ENCODE data around the gene DVL1.

DVL1 gene

DNA sequence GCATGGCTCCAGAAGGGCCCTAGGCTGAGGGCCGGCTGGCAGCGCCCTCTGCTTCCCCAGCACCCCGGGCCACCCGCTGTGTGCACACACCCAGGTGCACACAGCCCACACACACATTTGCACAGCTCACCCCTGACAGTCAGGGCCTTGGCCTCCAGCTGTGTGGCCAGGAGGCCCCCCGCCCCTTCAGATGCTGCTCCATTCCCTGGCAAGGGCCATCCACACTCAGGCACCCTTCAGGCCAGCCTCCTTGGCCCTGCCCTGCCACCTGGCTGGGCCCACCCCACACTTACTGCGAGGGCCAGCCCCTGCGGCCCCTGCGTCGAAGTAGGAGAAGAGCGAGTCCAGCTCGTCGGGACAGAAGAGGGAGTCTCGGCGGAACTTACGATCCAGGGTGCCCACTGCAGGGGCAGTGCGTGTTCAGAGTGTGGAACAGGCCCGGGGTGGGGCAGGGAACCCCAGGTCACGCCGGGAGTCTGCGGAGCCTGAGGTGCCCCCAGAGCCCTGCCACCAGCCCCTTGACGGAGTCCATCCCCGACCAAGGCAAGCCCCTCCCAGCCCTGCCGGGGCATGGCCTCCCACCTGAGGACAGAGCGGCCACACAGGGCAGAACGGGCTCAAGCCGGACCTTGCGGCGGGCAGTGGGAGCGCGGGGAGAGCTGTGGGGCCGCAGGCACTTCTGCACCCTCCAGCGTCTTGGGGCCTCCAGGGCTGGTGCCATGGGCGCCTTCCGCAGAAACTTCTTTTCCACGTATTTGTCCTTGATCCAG, 53.9 kb downstream of the DVL1 start:
- H3K4me3 ChIP-seq (ENCODE audit: low read depth, low read length), result no peak overlapping the region
- no peaks in the 10 kb centered on the region for H3K9me3 ChIP-seq (ENCODE audit: severe bottlenecking)
- no peak overlapping the region for H3K27ac ChIP-seq
- no peak for DNase-seq
- peaks cover 60% of the 10 kb centered on the region for H3K36me3 ChIP-seq
- TF ChIP-seq, protein P1, sequence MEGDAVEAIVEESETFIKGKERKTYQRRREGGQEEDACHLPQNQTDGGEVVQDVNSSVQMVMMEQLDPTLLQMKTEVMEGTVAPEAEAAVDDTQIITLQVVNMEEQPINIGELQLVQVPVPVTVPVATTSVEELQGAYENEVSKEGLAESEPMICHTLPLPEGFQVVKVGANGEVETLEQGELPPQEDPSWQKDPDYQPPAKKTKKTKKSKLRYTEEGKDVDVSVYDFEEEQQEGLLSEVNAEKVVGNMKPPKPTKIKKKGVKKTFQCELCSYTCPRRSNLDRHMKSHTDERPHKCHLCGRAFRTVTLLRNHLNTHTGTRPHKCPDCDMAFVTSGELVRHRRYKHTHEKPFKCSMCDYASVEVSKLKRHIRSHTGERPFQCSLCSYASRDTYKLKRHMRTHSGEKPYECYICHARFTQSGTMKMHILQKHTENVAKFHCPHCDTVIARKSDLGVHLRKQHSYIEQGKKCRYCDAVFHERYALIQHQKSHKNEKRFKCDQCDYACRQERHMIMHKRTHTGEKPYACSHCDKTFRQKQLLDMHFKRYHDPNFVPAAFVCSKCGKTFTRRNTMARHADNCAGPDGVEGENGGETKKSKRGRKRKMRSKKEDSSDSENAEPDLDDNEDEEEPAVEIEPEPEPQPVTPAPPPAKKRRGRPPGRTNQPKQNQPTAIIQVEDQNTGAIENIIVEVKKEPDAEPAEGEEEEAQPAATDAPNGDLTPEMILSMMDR (IDR thresholded peaks at IDR 0.05; ENCODE audit: low read depth, low read length), result no peak
- no peaks in the 10 kb centered on the region for H3K27me3 ChIP-seq (ENCODE audit: insufficient read depth, low read depth, severe bottlenecking)

DNA sequence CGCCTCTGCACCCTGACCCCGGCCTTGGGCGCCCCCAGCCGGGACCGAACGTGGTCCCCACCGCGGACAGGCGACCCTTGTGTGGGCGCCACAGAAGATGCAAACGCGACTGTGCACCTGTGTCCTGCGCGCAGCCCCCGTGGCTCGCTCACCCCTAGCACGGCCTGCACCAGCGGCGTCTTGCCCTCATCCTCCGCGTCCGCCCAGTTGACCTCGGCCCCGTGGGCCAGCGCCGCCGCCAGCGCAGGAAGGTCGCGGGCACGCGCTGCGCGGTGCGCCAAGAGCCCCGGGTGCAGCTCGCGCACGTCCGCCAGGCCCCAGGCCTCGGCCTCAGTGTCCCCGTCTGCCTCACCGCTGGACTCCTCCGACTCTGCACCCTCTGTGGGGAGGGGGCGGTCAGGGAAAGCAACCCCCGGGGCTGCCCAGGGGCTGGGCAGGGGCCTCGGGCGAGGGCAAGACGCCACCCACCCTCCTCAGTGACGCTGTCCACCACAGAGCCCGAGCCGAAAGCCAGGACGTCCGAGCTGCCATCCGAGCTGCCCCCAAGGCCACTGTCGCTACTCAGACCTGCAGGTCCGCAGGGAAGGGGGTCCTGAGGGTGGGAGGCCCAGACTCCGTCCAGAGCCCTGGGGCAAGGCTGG, 54.8 kb downstream of the DVL1 start:
- peaks cover 50% of the 10 kb centered on the region for H3K36me3 ChIP-seq
- no peak for DNase-seq
- no peak overlapping the region for H3K4me3 ChIP-seq (ENCODE audit: low read depth, low read length)
- H3K27me3 ChIP-seq (ENCODE audit: insufficient read depth, low read depth, severe bottlenecking), result no peaks in the 10 kb centered on the region
- no peaks in the 10 kb centered on the region for H3K9me3 ChIP-seq (ENCODE audit: severe bottlenecking)
- H3K27ac ChIP-seq, result no peak overlapping the region
- TF ChIP-seq, protein P1 (IDR thresholded peaks at IDR 0.05; ENCODE audit: low read depth, low read length), result no peak

DNA sequence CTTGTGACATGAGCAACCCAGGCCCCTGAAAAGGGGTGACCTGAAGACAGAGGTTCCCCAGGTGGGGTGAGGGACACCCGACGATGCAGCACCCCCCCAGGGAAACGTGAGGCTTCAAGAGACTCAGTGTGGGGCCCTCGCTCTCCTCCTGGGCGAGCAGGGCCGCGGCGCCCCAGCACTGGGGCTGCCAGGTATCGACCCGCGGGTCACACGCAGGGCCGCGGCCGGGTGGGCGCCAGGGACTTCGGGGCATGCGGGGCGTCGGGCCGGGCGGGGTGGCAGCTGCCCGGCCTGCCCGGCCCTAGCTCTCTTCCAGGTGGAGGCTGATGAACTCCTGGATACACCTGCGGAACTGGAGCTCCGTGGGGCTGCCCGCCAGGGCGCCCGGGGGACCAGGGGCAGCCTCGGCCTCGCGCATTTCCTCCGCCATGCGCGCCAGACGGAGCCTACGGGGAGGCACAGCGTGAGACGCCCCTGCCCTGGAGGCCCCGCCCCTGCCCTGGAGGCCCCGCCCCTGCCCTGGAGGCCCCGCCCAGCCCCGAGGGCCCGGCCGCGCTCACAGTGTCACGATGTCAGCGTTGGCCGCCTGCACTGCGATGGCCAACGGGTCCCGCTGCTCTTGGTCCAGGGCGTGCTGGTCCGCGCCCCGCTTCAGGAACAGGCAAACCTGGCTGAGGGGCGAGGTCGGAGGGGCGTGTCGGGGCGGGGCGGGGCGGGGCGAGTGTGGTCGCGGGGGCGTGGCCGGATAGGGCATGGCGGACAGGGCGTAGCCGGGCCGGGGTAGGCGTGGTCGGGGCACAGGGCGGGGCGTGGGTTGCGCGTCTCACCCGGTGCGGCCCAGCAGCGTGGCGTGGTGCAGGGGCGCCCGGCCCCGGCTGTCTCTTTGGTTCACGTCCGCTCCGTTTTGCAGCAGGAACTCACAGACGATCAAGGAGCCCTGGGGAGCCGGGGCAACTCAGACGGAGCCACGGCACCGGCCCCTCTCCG, 55.7 kb downstream of the DVL1 start:
- Histone ChIP-seq H3K27ac (no peak overlapping the region), H3K4me3 (ENCODE audit: low read depth, low read length) (no peak overlapping the region), H3K9me3 (ENCODE audit: severe bottlenecking) (no peaks in the 10 kb centered on the region), H3K36me3 (peaks cover 48% of the 10 kb centered on the region), H3K27me3 (ENCODE audit: insufficient read depth, low read depth, severe bottlenecking) (no peaks in the 10 kb centered on the region)
- TF ChIP-seq, protein P1 (IDR thresholded peaks at IDR 0.05; ENCODE audit: low read depth, low read length), result no peak
- DNase-seq, result no peak

DNA sequence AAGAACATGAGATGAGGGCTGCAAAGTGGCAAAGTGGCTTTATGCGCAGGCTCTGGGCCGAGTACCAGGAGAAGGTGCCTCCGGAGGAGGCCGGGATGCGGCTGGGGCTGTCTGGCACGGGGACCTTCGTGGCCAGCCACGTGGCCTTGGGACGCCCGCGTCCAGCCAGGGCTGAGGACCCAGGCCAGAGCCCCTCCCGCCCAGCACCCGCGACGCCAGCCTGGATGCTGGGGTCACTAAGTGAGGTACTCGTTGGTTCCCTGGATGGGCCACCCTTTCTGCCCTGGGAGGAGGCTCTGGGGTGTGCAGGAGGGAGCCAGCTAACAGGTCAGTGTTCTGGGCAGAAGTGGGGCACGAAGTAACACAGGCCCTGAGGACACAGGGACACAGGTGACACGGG, 56.4 kb downstream of the DVL1 start:
- no peak overlapping the region for H3K27ac ChIP-seq
- TF ChIP-seq, protein P1 (IDR thresholded peaks at IDR 0.05; ENCODE audit: low read depth, low read length), result no peak
- H3K27me3 ChIP-seq (ENCODE audit: insufficient read depth, low read depth, severe bottlenecking), result no peaks in the 10 kb centered on the region
- no peak for DNase-seq
- no peak overlapping the region for H3K4me3 ChIP-seq (ENCODE audit: low read depth, low read length)
- no peaks in the 10 kb centered on the region for H3K9me3 ChIP-seq (ENCODE audit: severe bottlenecking)
- H3K36me3 ChIP-seq, result peaks cover 44% of the 10 kb centered on the region

DNA sequence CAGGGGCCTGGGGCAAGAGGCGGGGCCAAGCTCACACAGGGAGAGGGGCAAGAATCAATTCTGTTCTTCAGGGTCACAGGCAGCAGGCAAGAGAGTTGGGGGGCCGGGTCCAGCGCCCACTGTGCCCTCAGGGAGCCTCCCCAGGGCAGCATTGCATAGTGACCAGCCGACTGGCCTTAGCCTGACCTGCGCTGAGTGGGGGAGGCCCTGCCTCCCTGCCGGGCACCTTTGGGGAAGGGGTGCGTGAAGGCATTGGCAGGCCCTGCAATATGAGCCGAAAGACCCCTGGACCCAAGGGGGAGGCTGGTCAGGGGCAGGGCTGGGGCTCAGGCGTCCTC, 56.8 kb downstream of the DVL1 start:
- no peaks in the 10 kb centered on the region for H3K27me3 ChIP-seq (ENCODE audit: insufficient read depth, low read depth, severe bottlenecking)
- no peak overlapping the region for H3K4me3 ChIP-seq (ENCODE audit: low read depth, low read length)
- peaks cover 42% of the 10 kb centered on the region for H3K36me3 ChIP-seq
- no peaks in the 10 kb centered on the region for H3K9me3 ChIP-seq (ENCODE audit: severe bottlenecking)
- H3K27ac ChIP-seq, result peak overlapping the region; percentile 30; the same call in 1 of the 2 replicates
- DNase-seq, result no peak
- TF ChIP-seq, protein P1 (IDR thresholded peaks at IDR 0.05; ENCODE audit: low read depth, low read length), result no peak
